Measurements from ENCODE around the gene AGPAT4.
A peak's percentile ranks its signal among the peaks of the same experiment; 100 is the strongest.
"Not testable (repeated sequence)": the region's sequence is repeated elsewhere in the genome, so short reads cannot be mapped to it uniquely, and the experiment has no call there.

The AGPAT4 gene

DNA sequence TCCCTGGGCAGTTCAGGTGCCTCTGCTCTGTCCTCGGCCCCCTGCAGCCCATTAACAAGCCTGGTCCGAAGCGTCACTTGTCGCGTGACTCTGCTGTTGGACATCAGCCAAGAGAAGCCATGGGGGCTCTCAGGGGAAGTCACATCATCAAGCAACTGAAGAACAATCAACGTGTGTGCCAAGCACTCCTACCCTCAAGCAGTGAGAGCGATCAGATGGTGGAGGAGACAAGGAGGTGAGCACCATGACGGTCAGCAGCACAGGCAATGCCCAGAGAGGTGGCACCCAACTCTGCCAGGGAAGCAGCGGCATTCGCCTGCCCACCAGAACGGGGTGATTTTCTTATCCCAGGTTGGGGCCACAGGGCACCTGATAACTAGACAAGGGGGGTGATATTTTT is 132.7 kb downstream of the AGPAT4 start:
- DNase-seq = peak in 1 of 58 donors; percentile 37

DNA sequence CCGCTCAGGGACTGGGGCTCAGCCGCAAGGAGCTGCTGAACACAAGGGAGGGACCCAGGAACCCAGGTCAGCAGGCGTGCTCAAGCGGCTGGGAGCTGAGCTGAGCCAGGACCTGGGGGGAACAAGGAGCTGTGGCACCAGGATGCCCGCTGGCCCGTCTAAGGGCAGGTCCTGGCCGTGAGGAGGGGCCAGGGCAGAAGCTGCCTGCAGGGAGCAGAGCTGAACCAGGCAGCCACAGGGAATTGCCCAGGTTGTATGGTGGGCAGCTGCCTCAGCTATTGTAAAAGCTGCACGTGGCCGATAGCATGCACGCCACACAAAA is 133.3 kb downstream of the AGPAT4 start:
- DNase-seq = no peak

DNA sequence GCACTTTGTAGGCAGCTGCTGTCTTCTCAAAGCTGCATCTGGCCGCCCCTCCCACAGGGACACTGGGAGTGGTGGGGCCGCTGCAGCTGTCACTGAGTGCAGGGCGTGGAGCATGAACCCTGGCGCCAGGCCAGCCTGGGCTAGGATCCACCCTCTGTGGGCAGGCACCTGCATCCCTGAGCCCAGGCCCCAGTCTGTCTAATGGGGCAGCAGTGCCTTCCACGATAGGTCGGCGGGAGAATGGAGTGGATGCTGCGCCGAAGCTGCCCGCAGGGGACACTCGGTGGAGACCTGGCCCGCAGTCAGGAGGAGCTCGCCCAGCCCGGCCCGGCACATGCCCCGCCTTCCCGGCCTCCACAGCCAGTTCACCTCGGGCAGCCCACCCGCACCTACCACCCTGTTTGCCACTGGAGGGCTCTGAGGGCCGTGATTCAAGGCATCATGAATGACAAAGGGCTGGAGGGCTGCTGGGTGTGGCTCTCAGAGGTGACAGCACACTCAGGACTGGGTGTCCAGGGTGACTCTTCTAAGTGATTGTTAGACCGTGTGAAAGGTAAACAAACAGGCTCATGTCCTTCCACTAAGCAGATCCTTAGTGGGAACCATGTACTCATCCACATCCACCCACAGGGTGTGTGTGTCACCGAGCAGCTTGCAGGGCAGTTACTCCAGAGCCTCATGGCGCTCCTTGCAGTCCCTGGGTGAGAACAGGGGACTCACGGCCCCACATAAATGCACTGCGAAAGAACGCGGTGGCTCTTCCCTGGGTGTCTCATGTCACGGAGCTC is 133.9 kb downstream of the AGPAT4 start:
- DNase-seq = peak in 3 of 58 donors; percentile 24 to 38 (median 37)

DNA sequence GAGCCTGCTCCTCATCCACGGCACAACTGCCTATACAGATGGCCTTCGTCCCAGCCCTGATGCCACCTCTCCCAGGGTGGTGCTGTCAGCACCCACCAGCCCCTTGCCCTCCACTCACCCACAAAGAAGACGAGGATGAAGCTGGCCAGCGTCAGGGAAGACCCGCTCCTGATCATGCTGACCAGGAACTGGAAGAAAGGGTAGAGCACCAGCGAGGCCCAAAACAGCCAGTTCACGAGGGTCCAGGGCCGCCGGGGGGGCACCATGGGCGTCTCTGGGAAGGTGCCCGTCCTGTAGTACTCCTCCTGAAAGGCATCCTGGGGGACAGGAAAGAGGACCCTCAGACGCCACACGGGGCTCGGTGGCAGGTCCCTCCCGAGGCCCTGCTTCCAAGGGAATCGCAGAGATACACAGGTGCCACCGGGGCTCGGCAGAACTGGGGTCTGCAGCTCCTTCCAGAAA is 134.5 kb downstream of the AGPAT4 start:
- no peak for DNase-seq

DNA sequence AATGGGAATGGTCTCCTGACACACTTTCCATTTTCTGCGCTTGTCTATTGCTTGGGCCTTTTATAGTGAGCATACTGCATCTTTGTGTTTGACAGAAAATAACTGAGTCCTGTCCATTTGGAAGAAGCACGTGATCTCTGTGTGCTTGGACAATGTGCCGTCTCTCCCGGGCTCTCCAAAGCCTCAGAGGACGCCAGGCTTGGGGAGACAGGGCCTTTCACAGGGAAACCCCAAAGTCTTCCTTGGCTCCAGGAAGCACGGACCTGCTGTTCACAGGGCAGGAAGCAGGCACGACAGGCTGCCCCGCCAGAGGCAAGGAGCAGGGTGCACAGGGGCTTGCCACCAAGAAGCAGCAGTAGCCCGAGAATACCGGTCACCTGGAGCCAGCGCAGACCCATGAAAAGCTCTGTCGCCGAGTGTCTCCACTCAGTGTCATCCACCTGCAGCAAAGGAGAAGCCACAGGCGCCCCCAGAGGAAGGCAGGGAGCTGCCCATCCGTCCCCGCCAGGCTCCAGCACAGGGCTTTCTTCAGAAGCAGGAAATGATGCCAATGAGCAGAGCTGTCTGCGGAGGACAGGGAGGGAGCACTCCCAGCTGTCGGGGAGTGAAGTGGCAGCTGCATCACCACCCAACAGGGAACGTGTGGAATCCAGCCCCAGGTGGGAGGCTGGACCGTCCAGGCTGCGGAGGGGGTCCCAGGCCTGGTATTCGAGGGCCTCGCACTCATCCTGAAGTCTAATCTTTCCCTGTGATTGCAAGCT is 135.1 kb downstream of the AGPAT4 start:
- DNase-seq = peak in 17 of 58 donors; percentile 25 to 75 (median 40)

DNA sequence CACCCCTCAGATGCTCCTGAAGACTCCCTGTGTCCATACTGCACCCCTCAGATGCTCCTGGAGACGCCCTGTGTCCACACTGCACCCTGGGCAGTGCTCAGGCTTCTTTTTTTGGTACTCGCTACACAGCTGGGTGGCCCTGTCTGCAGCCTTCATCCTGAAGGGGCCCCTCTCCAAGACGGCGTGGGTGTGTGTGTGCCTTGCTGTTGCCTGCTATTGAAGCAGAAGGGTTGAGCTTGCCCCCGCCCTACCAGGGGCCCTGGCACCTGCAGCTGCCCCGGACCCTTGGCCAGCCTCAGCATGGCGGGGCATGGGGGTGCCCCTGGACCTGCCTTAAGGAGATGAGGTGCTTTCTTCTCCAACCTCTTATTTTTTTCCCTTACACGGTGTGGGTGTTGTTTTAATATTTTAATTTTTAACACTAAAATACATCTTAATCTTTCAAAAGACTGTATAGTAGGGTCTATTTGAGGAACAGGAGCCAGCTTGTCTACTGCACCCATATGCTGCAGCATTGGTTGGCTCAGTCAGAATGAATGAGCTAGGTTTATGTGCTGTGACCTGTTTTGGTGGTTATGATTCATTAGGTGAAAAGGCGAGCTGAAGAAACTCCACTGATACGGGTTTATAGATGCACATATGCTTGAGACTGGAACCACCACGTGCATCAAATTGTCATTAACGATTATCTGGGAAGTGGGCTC is 135.9 kb downstream of the AGPAT4 start:
- DNase-seq = no peak

DNA sequence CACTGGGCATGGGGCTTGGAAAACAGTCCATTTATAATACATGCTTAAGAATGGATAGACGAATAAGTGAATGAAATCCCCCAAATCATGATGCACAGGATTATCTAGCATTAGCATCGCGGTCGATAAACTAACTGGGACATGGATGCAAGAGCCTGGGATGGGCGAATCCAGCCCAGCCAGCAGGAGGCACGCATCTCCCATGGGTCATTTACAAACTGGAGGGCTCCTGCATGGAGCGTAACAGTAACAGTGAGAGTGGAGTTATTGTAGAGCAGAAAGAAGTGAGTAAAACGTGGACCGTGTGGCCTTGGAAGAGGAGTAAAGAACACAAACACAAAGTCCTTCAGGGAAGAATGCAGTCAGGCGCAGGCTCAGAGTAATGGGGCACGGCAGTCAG is 136.5 kb downstream of the AGPAT4 start:
- no peak for DNase-seq

DNA sequence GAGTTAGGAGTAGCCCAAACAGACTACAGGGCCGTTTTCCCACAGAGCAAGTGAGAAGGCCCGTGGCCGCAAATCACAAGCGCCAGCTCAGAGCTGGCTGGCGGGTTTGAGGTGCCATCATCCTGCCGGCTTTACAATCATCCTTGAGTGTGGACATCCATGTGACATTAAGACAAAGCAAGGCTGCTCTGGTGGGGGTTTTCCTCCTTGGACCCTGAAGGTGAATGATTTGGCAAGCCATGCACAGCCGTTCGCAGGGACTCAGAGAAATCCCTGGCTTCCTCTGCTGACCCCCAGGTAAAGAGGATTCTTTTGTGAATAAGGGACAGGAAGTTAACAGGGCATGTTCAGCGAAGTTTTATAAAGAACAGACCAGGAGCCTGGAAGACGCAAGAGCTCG is 137.2 kb downstream of the AGPAT4 start:
- no peak for DNase-seq

DNA sequence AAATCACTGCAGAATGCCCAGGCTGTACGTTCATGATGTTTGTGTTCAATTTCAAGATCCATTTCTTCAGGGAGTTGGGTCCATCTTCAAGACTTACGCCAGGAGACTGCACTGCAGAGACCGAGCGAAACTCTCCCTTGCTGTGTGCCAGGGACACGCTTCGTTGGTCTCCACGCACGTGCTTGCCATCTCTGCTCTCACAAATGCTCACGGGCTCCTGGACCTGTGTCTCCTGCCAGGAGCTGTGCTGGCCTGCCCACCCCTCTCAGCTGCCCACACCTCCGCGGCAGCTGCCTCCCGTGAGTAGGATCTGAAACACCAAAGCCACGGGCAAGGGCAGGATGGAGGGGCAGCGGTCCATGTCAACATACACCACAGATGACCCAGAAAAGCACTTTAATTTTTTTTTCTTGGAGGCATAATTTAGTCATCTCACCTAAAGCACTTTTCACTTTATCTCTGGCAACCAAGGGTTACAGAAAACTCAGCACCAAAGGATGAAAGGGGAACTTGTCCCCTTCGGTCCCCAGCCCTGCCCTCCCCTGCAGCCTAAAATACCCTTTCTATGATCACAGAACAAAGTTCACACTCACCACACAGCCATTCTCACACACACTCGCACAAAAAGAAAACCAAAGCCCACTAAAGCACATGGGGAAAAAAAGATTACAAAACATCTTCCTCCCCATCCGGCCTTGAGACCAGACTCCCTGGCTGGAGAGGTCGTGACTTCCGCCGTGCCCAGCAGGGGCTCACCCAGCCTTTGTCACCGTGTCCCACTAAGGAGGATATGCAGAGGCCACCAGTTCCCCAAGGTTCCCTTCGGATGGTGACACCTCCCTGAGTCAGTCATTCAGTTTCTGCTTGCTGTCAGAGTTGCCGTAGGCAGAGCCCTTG is 137.9 kb downstream of the AGPAT4 start:
- no peak for DNase-seq

DNA sequence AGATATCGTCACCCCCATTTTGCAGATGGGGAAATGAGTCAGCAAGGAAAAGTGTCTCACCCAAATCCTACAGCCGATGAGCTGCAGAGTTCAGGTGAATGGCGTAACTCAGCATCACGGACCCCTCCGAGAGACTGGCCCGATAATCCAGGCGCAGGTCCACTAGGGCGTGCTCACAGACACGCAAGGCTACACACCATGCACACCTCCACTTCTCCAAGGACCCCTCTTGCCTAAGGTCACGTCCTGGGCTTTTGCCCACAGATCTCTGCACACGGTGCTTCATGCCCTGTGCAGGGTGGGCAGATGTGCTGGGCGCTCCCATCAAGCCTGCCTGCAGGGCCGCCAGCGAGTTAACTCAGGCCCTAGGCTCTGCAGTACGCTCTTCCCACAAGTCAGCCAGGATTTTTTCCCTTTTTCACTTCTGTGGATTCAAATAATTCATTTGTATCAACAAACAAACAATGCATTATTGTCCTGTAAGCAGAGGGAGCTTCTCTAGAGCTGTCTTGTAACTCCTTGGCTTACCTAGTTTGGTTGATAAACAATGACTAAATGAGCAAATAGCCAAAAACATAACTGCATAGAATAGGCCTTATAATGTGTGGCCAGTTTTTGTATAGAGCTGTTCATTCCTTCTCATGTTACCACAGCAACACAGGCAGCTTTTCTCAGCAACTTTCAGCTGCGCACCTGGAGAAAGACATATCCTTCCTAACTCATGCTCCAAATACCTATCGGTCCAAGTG is 139.1 kb downstream of the AGPAT4 start:
- DNase-seq = no peak

DNA sequence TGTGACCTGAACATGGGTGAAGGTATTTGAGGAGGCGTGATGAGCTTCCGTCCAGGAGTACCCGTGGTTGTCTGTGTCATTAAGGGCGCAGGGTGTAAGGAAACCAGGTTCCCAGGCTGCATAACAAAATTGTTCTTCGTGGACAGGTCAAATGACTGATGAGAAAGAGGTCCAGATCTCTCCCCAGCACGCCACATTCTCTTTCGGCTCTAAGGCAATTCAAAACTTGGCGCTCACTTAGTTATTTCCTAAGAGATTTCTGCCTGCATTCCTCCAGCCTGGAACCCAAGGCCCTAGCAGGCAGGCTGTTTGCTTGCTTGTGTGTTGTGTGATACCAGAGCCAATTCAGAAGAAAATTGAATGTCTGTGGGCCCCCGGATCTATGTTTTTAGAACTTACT is 139.9 kb downstream of the AGPAT4 start:
- DNase-seq = no peak

DNA sequence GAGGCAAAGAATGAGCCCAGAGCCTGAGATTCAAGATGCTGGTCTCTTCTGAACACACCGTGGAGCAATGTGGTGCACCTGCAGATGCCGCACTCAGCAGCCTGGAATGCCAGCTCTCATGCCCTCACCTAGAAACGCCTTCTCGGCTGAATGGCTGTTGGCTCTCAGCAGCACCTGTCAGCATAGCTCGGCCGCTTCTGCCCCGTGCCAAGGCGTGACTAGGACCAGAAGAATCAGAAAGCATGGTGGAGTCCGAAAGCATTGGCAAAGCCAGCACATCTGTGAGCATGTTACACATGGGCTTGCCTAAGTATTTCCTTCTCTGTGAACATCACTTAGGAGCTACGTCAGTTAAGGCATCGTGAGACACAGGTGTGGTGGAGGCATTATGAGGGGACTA is 141.5 kb downstream of the AGPAT4 start:
- no peak for DNase-seq

DNA sequence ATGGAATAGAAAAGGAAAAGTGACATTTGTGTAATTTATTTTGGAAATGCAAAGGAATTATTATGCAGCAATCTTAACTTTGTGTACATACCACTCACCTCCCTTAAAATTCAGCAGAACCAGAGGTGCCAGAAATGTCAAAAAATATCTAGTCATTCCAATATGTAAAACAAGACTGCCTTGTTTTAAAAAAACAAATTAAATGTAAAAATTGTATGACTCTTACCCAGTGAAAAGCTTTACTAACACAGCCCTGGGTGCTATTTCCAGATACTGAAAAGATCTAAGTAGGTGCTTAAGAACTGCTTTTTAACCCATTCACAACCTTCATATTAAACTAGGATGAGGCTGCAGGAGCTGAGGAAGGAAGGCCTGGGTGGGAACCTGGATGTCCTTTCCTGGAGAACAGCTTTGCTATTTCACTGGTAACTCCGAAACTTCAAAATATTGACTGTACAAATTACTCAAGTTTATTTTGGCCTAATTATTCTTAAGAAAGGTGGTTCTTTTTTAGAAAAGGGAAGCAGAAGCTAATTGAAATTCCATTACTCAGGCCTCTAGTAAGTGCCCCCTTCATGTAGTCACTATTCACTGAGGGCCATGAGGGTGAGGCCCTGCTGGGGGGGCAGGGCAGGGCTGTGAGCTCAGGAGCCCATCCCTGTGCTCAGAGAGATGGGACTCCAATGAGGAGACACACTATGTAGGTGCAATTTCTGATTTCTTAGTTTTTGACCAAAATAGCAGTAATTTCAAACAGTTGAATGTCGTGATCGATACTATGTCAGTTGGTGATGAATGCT is 142.7 kb downstream of the AGPAT4 start:
- DNase-seq = no peak

DNA sequence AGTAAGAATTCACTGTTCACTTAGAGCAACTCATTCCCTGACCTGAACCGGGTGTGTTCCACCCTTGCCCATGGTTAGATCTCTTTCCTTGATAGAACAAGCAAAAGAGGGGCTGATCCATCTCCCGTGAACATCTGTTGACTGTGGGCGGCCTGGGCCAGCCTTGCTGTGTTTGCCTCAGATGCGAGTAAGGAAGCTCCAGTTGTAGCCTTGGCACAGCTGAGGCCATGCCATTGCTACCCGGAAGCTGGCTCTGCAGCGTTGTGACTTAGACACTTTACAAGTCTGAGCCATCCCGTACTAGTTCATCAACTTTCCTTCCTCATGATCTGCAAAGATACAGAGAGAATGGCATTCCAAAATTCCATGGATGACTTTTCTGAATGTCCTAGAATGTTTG is 143.3 kb downstream of the AGPAT4 start:
- no peak for DNase-seq

DNA sequence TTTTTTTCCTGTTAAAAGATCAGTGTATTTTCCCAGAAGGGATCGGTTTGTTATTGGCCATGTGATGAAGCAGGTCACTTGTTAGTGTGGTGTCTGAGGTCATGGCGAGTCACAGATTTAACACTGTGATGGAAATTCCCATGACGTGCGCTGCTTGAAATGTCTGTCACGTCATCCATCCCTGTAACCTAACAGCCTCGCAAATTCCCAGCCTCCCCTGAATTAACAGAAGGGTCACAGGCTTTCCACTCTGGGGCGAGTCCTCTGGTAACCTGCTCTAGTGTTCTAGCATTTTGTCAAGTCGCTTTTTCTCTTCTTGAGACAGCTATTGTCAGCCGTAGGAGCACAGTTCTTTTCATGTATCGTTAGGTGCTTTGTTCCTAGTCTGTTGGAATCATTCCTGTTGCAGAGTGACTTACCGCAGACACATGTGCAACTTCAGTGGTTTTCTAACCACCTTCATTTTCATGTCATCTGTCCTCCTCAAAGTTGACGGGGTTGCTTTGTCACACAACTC is 145.1 kb downstream of the AGPAT4 start:
- DNase-seq = no peak

DNA sequence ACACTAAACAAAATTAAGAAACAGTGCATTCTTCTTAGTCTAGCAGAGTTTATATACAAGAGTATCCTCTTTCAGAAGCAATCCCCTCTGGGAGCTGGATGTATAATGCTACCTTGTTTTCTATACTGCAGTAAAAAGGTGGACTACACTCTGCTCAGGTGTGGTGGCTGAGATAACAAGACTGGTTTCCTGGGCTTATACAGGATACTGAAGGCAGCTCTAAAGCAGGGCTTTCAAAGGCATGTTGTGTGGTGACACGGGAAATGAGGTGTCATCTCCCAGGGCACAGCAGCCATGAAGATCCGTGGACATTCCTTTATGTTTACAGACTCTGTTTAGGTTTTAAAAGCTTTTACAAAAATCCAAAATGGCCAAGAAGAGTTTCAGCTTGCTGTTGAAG is 145.6 kb downstream of the AGPAT4 start:
- no peak for DNase-seq

DNA sequence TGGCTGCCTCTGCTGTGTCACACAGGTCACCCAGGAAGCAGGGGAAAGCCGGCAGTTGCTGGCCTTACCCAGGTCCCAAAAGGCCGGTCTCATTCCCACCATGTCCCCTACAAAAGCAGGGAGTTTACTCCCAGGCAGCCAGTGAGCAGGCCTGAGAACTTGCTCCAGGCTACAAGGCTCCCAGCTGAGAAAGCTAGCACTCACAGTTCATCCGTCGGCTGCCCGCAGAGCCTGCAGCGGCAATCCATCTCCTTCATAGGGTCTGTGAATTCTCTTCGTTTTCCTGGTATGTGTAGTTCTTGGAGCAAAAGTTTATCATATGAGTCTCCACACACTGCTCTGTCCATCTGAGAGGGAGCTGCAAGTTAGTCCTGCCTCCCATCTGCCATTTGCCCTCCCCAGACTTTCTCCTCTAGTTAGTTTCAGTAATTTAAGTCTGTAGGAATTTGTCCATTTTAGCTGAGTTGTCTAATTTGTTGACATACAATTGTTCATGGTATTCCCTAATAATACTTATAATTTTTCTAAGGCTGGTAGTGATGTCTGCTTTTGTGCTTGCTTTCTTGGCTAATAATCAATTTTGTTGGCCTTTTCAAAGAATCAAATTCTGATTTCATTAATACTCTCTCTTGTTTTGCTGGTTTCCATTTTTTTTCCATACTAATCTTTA is 146.7 kb downstream of the AGPAT4 start:
- DNase-seq = no peak

DNA sequence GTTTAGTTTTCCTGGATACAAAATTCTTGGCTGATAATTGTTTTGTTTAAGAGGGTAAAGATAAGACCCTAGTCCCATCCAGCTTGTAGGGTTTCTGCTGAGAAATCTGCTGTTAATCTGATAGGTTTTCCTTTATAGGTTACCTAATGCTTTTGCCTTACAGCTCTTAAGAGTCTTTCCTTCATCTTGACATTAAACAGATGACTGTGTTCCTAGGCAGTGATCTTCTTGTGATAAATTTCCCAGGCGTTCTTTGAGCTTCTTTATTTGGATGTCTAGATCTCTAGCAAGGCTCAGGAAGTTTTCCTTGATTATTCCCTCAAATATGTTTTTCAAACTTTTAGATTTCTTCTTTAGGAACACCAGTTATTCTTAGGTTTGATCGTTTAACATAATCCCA is 148.3 kb downstream of the AGPAT4 start:
- DNase-seq = no peak

DNA sequence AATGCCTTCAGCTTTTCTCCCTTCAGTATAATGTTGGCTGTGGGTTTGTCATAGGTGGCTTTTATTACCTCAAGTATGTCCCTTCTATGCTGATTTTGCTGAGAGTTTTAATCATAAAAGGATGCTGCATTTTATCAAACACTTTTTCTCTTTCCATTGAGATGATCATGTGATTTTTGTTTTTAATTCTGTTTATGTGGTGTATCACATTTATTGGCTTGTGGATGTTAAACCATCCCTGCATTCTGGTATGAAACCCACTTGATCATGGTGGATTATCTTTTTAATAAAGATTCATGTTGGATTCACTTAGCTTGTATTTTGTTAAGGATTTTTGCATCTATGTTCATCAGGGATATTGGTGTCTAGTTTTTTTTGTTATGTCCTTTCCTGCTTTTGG is 150.5 kb downstream of the AGPAT4 start:
- not testable (repeated sequence) for DNase-seq
